GM21528 (cell line): ENCODE measurements around the gene FAM13B.
A peak's percentile ranks its signal among the peaks of the same experiment; 100 is the strongest.
"Not testable (repeated sequence)": the region's sequence is repeated elsewhere in the genome, so short reads cannot be mapped to it uniquely, and the experiment has no call there.

Experiments
- ATAC-seq: cut with Tn5 transposase; IDR thresholded peaks from one replicate; pipeline ENCODE4 v1.9.1; 2021; ENCODE audit warnings: mild to moderate bottlenecking, moderate library complexity; ENCODE audit not compliant: unreplicated experiment, low FRiP score

Gene FAM13B

GRCh38 chr5:138032572-138033385, at the start of gene FAM13B:
Gene FAM13B, minus strand, starts transcription at chr5:138033079. Its CDS starts 13,968 bp downstream, at chr5:138019111.
- peak; percentile 54 for ATAC-seq

GRCh38 chr5:138082033-138082432, 49.2 kb upstream of the FAM13B start:
- no peak for ATAC-seq

- no peak for ATAC-seq
These were observed 45.2 kb upstream of the FAM13B start for GRCh38 chr5:138078006-138078643.

GRCh38 chr5:138077064-138077696, 44.3 kb upstream of the FAM13B start:
- no peak for ATAC-seq

GRCh38 chr5:138070026-138070425, 37.1 kb upstream of the FAM13B start:
- not testable (repeated sequence) for ATAC-seq

- no peak for ATAC-seq
These were observed 36.1 kb upstream of the FAM13B start for GRCh38 chr5:138068742-138069600.

- ATAC-seq, result no peak
These were observed 35.1 kb upstream of the FAM13B start for GRCh38 chr5:138067945-138068344.

GRCh38 chr5:138065102-138065501, 32.2 kb upstream of the FAM13B start:
- no peak for ATAC-seq

GRCh38 chr5:138064526-138064925, 31.6 kb upstream of the FAM13B start:
- no peak for ATAC-seq

- no peak for ATAC-seq
These were observed 22.1 kb upstream of the FAM13B start for GRCh38 chr5:138054847-138055558.

GRCh38 chr5:138054206-138054605, 21.3 kb upstream of the FAM13B start:
- ATAC-seq, result no peak

GRCh38 chr5:138053554-138053953, 20.7 kb upstream of the FAM13B start:
- no peak for ATAC-seq

- ATAC-seq, result not testable (repeated sequence)
These were observed 19.8 kb upstream of the FAM13B start for GRCh38 chr5:138052718-138053117.

- ATAC-seq, result no peak
These were observed 18.8 kb upstream of the FAM13B start for GRCh38 chr5:138051441-138052296.

GRCh38 chr5:138045283-138045682, 12.4 kb upstream of the FAM13B start:
- ATAC-seq, result not testable (repeated sequence)

GRCh38 chr5:138038826-138039225, 5.9 kb upstream of the FAM13B start:
- ATAC-seq, result no peak

- ATAC-seq, result no peak
These were observed 5.2 kb upstream of the FAM13B start for GRCh38 chr5:138037907-138038633.

- ATAC-seq, result no peak
These were observed 4.4 kb upstream of the FAM13B start for GRCh38 chr5:138037271-138037670.
